SK-N-SH treated with all-trans-retinoic acid at 6 μM for 48 hours (cell line): Measurements from ENCODE around the gene ZSWIM7.

Experiments
- ATAC-seq: fragments of 200-7000 bp; cut with Tn5 transposase; 3 replicates; pipeline ENCODE4 v1.9.1; 2020; ENCODE audit warnings: mild to moderate bottlenecking, moderate library complexity
- ARNTL ChIP-seq: fragments of 450-650 bp; formaldehyde crosslinking; IDR thresholded peaks from 2 replicates; pipeline ENCODE4 v1.5.0; 2020; ENCODE audit warnings: low read depth, mild to moderate bottlenecking, moderate library complexity, borderline replicate concordance
- BACH2 ChIP-seq: fragments of 250-450 bp; sonication (Bioruptor Pico); IDR thresholded peaks from 2 replicates; pipeline ENCODE4 v1.9.0; 2021; ENCODE audit warnings: mild to moderate bottlenecking, borderline replicate concordance
- CSDC2 ChIP-seq: fragments of 250-450 bp; sonication (Bioruptor Pico); IDR thresholded peaks from 2 replicates; pipeline ENCODE4 v1.5.0; 2020; ENCODE audit warnings: mild to moderate bottlenecking, moderate library complexity
- ESRRG ChIP-seq: fragments of 250-450 bp; sonication (Bioruptor Pico); IDR thresholded peaks from 2 replicates; pipeline ENCODE4 v1.6.1; 2021; ENCODE audit warnings: mild to moderate bottlenecking
- GLIS3 ChIP-seq: fragments of 250-450 bp; sonication (Bioruptor Pico); IDR thresholded peaks from 2 replicates; pipeline ENCODE4 v1.5.0; 2020; ENCODE audit warnings: mild to moderate bottlenecking, moderate library complexity
- ISL1 ChIP-seq: fragments of 250-450 bp; sonication (Bioruptor Pico); IDR thresholded peaks from 2 replicates; pipeline ENCODE4 v2.1.2; 2022; ENCODE audit warnings: mild to moderate bottlenecking, moderate library complexity
- OSR1 ChIP-seq: fragments of 250-450 bp; sonication (Bioruptor Pico); IDR thresholded peaks from 2 replicates; pipeline ENCODE4 v1.8.0; 2022; ENCODE audit warnings: moderate library complexity, mild to moderate bottlenecking, inconsistent platforms
- SNAI2 ChIP-seq: fragments of 250-450 bp; sonication (Bioruptor Pico); IDR thresholded peaks from 2 replicates; pipeline ENCODE4 v1.5.0; 2020; ENCODE audit warnings: mild to moderate bottlenecking, moderate library complexity
- TCF4 ChIP-seq: fragments of 250-450 bp; sonication (Bioruptor Pico); IDR thresholded peaks from 2 replicates; pipeline ENCODE4 v1.8.0; 2021; ENCODE audit warnings: mild to moderate bottlenecking, moderate library complexity, borderline replicate concordance
- TOX ChIP-seq: fragments of 250-450 bp; sonication (Bioruptor Pico); IDR thresholded peaks from 2 replicates; pipeline ENCODE4 v1.8.0; 2021; ENCODE audit warnings: mild to moderate bottlenecking, moderate library complexity, borderline replicate concordance
- ZC3H10 ChIP-seq: fragments of 250-450 bp; sonication (Bioruptor Pico); IDR thresholded peaks from 2 replicates; pipeline ENCODE4 v1.5.1; 2021; ENCODE audit warnings: mild to moderate bottlenecking, moderate library complexity
- ZFP3 ChIP-seq: fragments of 250-450 bp; sonication (Bioruptor Pico); IDR thresholded peaks from 2 replicates; pipeline ENCODE4 v1.5.0; 2020; ENCODE audit warnings: mild to moderate bottlenecking, moderate library complexity
- ZFP30 ChIP-seq: fragments of 450-650 bp; formaldehyde crosslinking; IDR thresholded peaks from 2 replicates; pipeline ENCODE4 v1.5.0; 2022; ENCODE audit warnings: mild to moderate bottlenecking, moderate library complexity
- ZNF70 ChIP-seq: fragments of 450-650 bp; formaldehyde crosslinking; IDR thresholded peaks from 2 replicates; pipeline ENCODE4 v1.5.0; 2020; ENCODE audit warnings: mild to moderate bottlenecking, moderate library complexity
- ZNF8 ChIP-seq: fragments of 450-650 bp; formaldehyde crosslinking; IDR thresholded peaks from 2 replicates; pipeline ENCODE4 v1.5.0; 2020; ENCODE audit warnings: mild to moderate bottlenecking, moderate library complexity
- TF ChIP-seq, protein P1 (sequence below): fragments of 250-450 bp; sonication (Bioruptor Pico); IDR thresholded peaks from 2 replicates; pipeline ENCODE4 v1.8.0; 2021; ENCODE audit warnings: low read depth, mild to moderate bottlenecking, moderate library complexity, borderline replicate concordance
- TF ChIP-seq, protein P2 (sequence below): fragments of 250-450 bp; sonication (Bioruptor Pico); IDR thresholded peaks from 2 replicates; pipeline ENCODE4 v1.5.1; 2021; ENCODE audit warnings: mild to moderate bottlenecking, moderate library complexity
- TF ChIP-seq, protein P3 (sequence below): fragments of 250-450 bp; sonication (Bioruptor Pico); IDR thresholded peaks from 2 replicates; pipeline ENCODE4 v1.8.0; 2020; ENCODE audit warnings: mild to moderate bottlenecking, moderate library complexity, borderline replicate concordance

Gene ZSWIM7

DNA sequence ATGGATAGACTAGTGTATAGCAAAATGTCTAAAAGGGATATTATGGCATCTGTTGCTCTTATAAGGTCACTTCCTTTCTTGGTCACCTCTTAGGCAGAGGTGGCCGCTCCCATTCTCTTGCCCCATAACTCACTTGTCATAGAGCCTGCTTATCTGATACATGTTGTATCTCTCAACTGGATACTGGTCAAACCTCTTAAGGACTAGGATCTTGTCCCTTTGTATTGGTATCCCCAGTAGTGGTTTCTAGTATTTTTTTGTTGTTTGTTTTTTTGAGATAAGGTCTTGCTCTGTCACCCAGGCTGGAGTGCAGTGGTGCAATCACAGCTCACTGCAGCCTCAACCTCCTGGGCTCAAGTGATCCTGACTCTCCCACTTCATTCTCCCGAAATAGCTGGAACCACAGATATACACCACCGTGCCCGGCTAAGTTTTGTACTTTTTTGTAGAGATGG, 27.0 kb downstream of the ZSWIM7 start:
- ATAC-seq, result no peak
- TF ChIP-seq SNAI2 (CRISPR knock-in tag), result no peak
- no peak for TF ChIP-seq TCF4 (CRISPR knock-in tag)
- TF ChIP-seq ZFP30 (CRISPR knock-in tag), result no peak
- no peak for TF ChIP-seq ESRRG (CRISPR knock-in tag)
- TF ChIP-seq, protein P1, sequence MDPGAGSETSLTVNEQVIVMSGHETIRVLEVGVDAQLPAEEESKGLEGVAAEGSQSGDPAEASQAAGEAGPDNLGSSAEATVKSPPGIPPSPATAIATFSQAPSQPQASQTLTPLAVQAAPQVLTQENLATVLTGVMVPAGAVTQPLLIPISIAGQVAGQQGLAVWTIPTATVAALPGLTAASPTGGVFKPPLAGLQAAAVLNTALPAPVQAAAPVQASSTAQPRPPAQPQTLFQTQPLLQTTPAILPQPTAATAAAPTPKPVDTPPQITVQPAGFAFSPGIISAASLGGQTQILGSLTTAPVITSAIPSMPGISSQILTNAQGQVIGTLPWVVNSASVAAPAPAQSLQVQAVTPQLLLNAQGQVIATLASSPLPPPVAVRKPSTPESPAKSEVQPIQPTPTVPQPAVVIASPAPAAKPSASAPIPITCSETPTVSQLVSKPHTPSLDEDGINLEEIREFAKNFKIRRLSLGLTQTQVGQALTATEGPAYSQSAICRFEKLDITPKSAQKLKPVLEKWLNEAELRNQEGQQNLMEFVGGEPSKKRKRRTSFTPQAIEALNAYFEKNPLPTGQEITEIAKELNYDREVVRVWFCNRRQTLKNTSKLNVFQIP (CRISPR knock-in tag), result no peak
- no peak for TF ChIP-seq ARNTL (CRISPR knock-in tag)
- TF ChIP-seq, protein P2, sequence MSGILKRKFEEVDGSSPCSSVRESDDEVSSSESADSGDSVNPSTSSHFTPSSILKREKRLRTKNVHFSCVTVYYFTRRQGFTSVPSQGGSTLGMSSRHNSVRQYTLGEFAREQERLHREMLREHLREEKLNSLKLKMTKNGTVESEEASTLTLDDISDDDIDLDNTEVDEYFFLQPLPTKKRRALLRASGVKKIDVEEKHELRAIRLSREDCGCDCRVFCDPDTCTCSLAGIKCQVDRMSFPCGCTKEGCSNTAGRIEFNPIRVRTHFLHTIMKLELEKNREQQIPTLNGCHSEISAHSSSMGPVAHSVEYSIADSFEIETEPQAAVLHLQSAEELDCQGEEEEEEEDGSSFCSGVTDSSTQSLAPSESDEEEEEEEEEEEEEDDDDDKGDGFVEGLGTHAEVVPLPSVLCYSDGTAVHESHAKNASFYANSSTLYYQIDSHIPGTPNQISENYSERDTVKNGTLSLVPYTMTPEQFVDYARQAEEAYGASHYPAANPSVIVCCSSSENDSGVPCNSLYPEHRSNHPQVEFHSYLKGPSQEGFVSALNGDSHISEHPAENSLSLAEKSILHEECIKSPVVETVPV (CRISPR knock-in tag), result no peak

DNA sequence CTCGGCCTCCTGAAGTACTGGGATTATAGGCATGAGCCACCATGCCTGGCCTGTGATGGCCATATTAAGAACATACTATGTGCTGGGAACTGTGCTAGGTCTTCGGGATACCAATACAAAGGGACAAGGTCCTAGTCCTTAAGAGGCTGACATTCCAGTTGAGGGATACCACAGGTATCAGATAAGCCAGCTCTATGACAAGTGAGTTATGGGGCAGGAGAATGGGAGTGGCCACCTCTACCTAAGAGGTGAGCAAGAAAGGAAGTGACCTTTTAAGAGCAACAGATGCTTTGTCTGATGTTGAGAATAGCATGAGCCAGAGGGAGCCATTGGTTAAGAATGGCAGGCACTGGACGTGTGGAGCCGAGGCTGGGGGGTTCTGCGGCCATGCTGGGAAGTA, 27.6 kb downstream of the ZSWIM7 start:
- ATAC-seq, result no peak
- no peak for TF ChIP-seq ZFP3 (CRISPR knock-in tag)
- no peak for TF ChIP-seq CSDC2 (CRISPR knock-in tag)
- TF ChIP-seq BACH2, result no peak
- TF ChIP-seq ZFP30 (CRISPR knock-in tag), result no peak
- no peak for TF ChIP-seq ARNTL (CRISPR knock-in tag)
- TF ChIP-seq, protein P2 (CRISPR knock-in tag), result no peak
- TF ChIP-seq ESRRG (CRISPR knock-in tag), result no peak
- TF ChIP-seq ZC3H10 (CRISPR knock-in tag), result no peak
- no peak for TF ChIP-seq ZNF70 (CRISPR knock-in tag)
- TF ChIP-seq, protein P3, sequence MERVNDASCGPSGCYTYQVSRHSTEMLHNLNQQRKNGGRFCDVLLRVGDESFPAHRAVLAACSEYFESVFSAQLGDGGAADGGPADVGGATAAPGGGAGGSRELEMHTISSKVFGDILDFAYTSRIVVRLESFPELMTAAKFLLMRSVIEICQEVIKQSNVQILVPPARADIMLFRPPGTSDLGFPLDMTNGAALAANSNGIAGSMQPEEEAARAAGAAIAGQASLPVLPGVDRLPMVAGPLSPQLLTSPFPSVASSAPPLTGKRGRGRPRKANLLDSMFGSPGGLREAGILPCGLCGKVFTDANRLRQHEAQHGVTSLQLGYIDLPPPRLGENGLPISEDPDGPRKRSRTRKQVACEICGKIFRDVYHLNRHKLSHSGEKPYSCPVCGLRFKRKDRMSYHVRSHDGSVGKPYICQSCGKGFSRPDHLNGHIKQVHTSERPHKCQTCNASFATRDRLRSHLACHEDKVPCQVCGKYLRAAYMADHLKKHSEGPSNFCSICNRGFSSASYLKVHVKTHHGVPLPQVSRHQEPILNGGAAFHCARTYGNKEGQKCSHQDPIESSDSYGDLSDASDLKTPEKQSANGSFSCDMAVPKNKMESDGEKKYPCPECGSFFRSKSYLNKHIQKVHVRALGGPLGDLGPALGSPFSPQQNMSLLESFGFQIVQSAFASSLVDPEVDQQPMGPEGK (CRISPR knock-in tag), result no peak
- TF ChIP-seq, protein P1 (CRISPR knock-in tag), result no peak
- no peak for TF ChIP-seq TOX (CRISPR knock-in tag)

DNA sequence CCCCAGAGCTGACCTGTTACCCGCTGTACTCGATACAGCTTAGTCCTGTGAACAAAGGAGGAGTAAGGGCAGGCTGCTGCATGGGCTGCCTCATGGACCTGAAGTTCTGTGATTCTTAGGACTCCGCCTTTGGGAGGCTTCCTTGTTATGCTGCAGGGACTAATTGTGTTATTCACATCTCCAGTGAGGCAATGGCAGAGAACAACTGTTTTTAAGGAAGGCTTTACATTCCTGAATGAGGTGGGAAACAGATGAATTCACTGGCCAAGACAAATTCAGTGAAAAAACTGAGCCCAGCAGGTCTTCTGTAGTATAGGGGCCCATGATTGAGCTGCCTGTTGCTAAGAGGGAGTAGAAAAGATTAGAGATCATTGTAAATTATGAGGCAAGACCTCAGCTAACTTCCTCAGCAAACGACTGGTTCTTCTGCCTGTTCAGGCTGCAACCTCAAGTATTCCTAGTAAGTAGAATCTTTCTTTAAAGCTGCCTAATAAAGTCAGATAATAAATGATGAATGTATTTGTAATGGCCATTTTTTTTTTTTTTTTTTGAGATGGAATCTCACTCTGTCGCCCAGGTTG, 28.3 kb downstream of the ZSWIM7 start:
- no peak for ATAC-seq
- TF ChIP-seq SNAI2 (CRISPR knock-in tag) (no peak), ZNF8 (CRISPR knock-in tag) (no peak), ISL1 (CRISPR knock-in tag) (no peak), ZFP3 (CRISPR knock-in tag) (no peak), OSR1 (CRISPR knock-in tag) (no peak), ARNTL (CRISPR knock-in tag) (no peak), GLIS3 (no peak)
- TF ChIP-seq, protein P2 (CRISPR knock-in tag), result no peak
- TF ChIP-seq, protein P3 (CRISPR knock-in tag), result no peak
